AG10803 (cell line): ENCODE data around the gene CIAO2A.
A peak's percentile ranks its signal among the peaks of the same experiment; 100 is the strongest.

Experiments
- DNase-seq: peaks from one replicate; pipeline ENCODE4 v3.0.0; 2010; ENCODE audit warnings: low read depth
- H3K4me3 ChIP-seq: 2 replicates; pipeline ENCODE4 v1.5.1; 2011; ENCODE audit warnings: mild to moderate bottlenecking, low read length, control low read depth
- CTCF ChIP-seq: conservative IDR thresholded peaks from 2 replicates; pipeline ENCODE4 v1.5.1; 2011; ENCODE audit warnings: mild to moderate bottlenecking, low read length, control low read depth, inconsistent platforms

Gene CIAO2A

GRCh38 chr15:64099379-64099778 lies 5.7 kb upstream of the CIAO2A start:
- H3K4me3 ChIP-seq: no peak overlapping the region
- TF ChIP-seq CTCF: no peak
- no peak for DNase-seq

- DNase-seq: peak; percentile 30
- H3K4me3 ChIP-seq: peak overlapping the region; percentile 93
- peak; percentile 39 for TF ChIP-seq CTCF
These were observed 3.2 kb upstream of the CIAO2A start for GRCh38 chr15:64096668-64097384.

GRCh38 chr15:64095795-64096667 lies 2.4 kb upstream of the CIAO2A start, which contains the start of gene SNX1:
SNX1 (plus strand) TSS chr15:64095982; CDS start chr15:64096014, 32 bp downstream.
- peak within 1 kb of the TSS; percentile 93 for H3K4me3 ChIP-seq
- peak; percentile 93 for DNase-seq
- no peak for TF ChIP-seq CTCF

GRCh38 chr15:64095431-64095794 lies 1.8 kb upstream of the CIAO2A start:
- peak overlapping the region; percentile 93 for H3K4me3 ChIP-seq
- DNase-seq: no peak
- no peak for TF ChIP-seq CTCF

GRCh38 chr15:64092864-64093626 lies 593 bp downstream of the CIAO2A start:
- DNase-seq: peak; percentile 66
- H3K4me3 ChIP-seq: peak overlapping the region; percentile 86
- TF ChIP-seq CTCF: peak; percentile 29

GRCh38 chr15:64092075-64092820 lies 1.4 kb downstream of the CIAO2A start:
- DNase-seq: no peak
- H3K4me3 ChIP-seq: peak overlapping the region; percentile 86
- TF ChIP-seq CTCF: no peak; the same call in 1 of the 2 replicates
